K562 (cell line): Measurements from ENCODE around the gene GPR152. TPM values are rescaled to one million over a fixed set of nuclear protein-coding genes. Genes with fewer than 3 reads are reported as not detected.
A peak's percentile ranks its signal among the peaks of the same experiment; 100 is the strongest.

Experiments
- ATAC-seq: fragments of 200-7000 bp; cut with Tn5 transposase; 3 replicates; pipeline ENCODE4 v1.9.1; 2020; ENCODE audit warnings: moderate library complexity
- BruUV-seq: library from RNA; stranded (reverse); fragments of 400-500 nt; replicated peaks from 2 replicates; lab custom pipeline; 2021; lab: Mats Ljungman, UMichigan
- CTCF ChIA-PET: fragments of 300-600 bp; formaldehyde crosslinking; extraction: SDS; loops from one replicate; lab custom pipeline; 2021; ENCODE audit warnings: low intra/inter-chr PET ratio; lab: Yijun Ruan, JAX
- POLR2A ChIA-PET: fragments of 300-600, 350-650 bp; sonication (Branson Sonifier 250); formaldehyde crosslinking; extraction: SDS; loops from one replicate; lab custom pipeline; 2021; ENCODE audit warnings: antibody characterized with exemption, inconsistent platforms; lab: Yijun Ruan, JAX
- DNase-seq, 4 experiments: peaks; one replicate each; pipeline versions ENCODE4 v3.0.0 to v3.0.0-alpha.2; 2011 to 2018; ENCODE audit warnings: low spot score in 3 of 4, mixed read lengths in 3 of 4; ENCODE audit errors: extremely low read depth in 1 of 4
- FAIRE-seq: peaks from 2 replicates; lab custom pipeline; 2011; peaks lifted over from hg19 to GRCh38; lab: Jason Lieb, UNC
- H2AFZ ChIP-seq: 2 replicates; pipeline ENCODE4 v1.6.0; 2011; ENCODE audit warnings: low read depth, low read length, control low read depth, inconsistent platforms
- H3K27ac ChIP-seq: fragments of 200-600 bp; 3 replicates; pipeline ENCODE4 v1.8.0; 2011; ENCODE audit warnings: low read depth, mild to moderate bottlenecking, control low read depth, inconsistent platforms, low read length, moderate library complexity, mixed read lengths; ENCODE audit errors: extremely low read depth
- H3K27me3 ChIP-seq, 2 experiments: fragments of 300-600 bp in 1 of 2; 2 replicates in 1 of 2; 3 replicates in 1 of 2; pipeline versions ENCODE4 v1.6.0 to v1.8.0; 2011; ENCODE audit warnings: inconsistent platforms in 2 of 2, low read length in 2 of 2, mild to moderate bottlenecking in 1 of 2, mixed read lengths in 1 of 2, moderate library complexity in 1 of 2; ENCODE audit not compliant: control insufficient read depth in 2 of 2, insufficient read depth in 2 of 2
- H3K36me3 ChIP-seq: fragments of 300-600 bp; 3 replicates; pipeline ENCODE4 v1.8.0; 2011; ENCODE audit warnings: mild to moderate bottlenecking, low read length, inconsistent platforms; ENCODE audit not compliant: control insufficient read depth, insufficient read depth
- H3K4me1 ChIP-seq, 2 experiments: fragments of 200-600 bp in 1 of 2; replicated peaks in 1 of 2; 2 replicates in 1 of 2; 3 replicates in 1 of 2; pipeline versions ENCODE4 v1.5.1 to v1.8.0; 2011; ENCODE audit warnings: inconsistent platforms in 2 of 2, low read length in 2 of 2, mild to moderate bottlenecking in 1 of 2, mixed read lengths in 1 of 2, moderate library complexity in 1 of 2; ENCODE audit not compliant: control insufficient read depth in 2 of 2, insufficient read depth in 2 of 2
- H3K4me2 ChIP-seq: 2 replicates; pipeline ENCODE4 v1.6.1; 2011; ENCODE audit warnings: low read length, control low read depth, inconsistent platforms, mixed read lengths; ENCODE audit not compliant: insufficient read depth
- H3K4me3 ChIP-seq: fragments of 200-600 bp; sonication (generic), shearing (Covaris generic); 2 replicates; pipeline ENCODE4 v1.5.1; 2016; ENCODE audit warnings: control low read depth, inconsistent platforms
- H3K79me2 ChIP-seq: fragments of 200-600 bp; 3 replicates; pipeline ENCODE4 v1.8.0; 2011; ENCODE audit warnings: low read length, inconsistent platforms; ENCODE audit not compliant: control insufficient read depth, insufficient read depth
- H3K9ac ChIP-seq, 2 experiments: 2 replicates each; pipeline versions ENCODE4 v1.6.0 to v1.6.1; 2011; ENCODE audit warnings: low read depth in 2 of 2, low read length in 2 of 2, control low read depth in 1 of 2, inconsistent platforms in 1 of 2, mild to moderate bottlenecking in 1 of 2, mixed read lengths in 1 of 2; ENCODE audit not compliant: insufficient read depth in 1 of 2
- H3K9me1 ChIP-seq: one replicate; pipeline ENCODE4 v1.6.0; 2011; ENCODE audit warnings: inconsistent platforms, mild to moderate bottlenecking, low read length, moderate library complexity; ENCODE audit not compliant: control insufficient read depth, insufficient read depth
- H3K9me3 ChIP-seq: replicated peaks from 2 replicates; pipeline ENCODE4 v1.5.1; 2011; ENCODE audit warnings: low read depth, low read length, inconsistent platforms; ENCODE audit not compliant: control insufficient read depth, insufficient read depth
- H4K20me1 ChIP-seq: replicated peaks from 2 replicates; pipeline ENCODE4 v1.6.1; 2011; ENCODE audit warnings: low read length, inconsistent platforms, mixed read lengths; ENCODE audit not compliant: control insufficient read depth, insufficient read depth
- BCOR ChIP-seq: fragments of 450-650 bp; IDR thresholded peaks from 2 replicates; pipeline ENCODE4 v1.6.1; 2016
- EGR1 ChIP-seq: fragments of 450-650 bp; conservative IDR thresholded peaks from 2 replicates; pipeline ENCODE4 v1.6.1; 2017; ENCODE audit warnings: mild to moderate bottlenecking
- ETV5 ChIP-seq: sonication (generic); formaldehyde crosslinking; IDR thresholded peaks from 2 replicates; pipeline ENCODE4 v1.4.0; 2020; ENCODE audit warnings: low read depth, mild to moderate bottlenecking, missing genetic modification reagents
- EZH2 ChIP-seq: IDR thresholded peaks from 2 replicates; pipeline ENCODE4 v1.6.1; 2012; ENCODE audit warnings: low read depth, mild to moderate bottlenecking, inconsistent platforms, low read length, borderline replicate concordance
- FOXP1 ChIP-seq: sonication (generic); formaldehyde crosslinking; IDR thresholded peaks from 2 replicates; pipeline ENCODE4 v1.8.0; 2022; ENCODE audit warnings: mild to moderate bottlenecking, missing genetic modification reagents
- HCFC1 ChIP-seq: IDR thresholded peaks from 2 replicates; pipeline ENCODE4 v1.6.1; 2012; ENCODE audit warnings: low read depth, low read length, improper control_type of control experiment
- MEF2D ChIP-seq: conservative IDR thresholded peaks from 2 replicates; pipeline ENCODE4 v1.6.1; 2016; ENCODE audit warnings: low read depth, missing genetic modification characterization, missing compliant biosample characterization
- NEUROD1 ChIP-seq: fragments of 150-350 bp; IDR thresholded peaks from 2 replicates; pipeline ENCODE4 v1.6.1; 2014; ENCODE audit warnings: borderline replicate concordance, low read length, low read depth; ENCODE audit not compliant: partially characterized antibody
- NFIC ChIP-seq: fragments of 450-650 bp; IDR thresholded peaks from 2 replicates; pipeline ENCODE4 v1.6.1; 2017; ENCODE audit warnings: mild to moderate bottlenecking, inconsistent platforms
- RUNX1 ChIP-seq: sonication (generic); IDR thresholded peaks from 2 replicates; pipeline ENCODE4 v1.6.1; 2016; ENCODE audit warnings: antibody characterized with exemption, low read depth
- SNRNP70 ChIP-seq: fragments of 200-400 bp; formaldehyde crosslinking; optimal IDR thresholded peaks from 2 replicates; pipeline ENCODE3; 2017; ENCODE audit warnings: low read depth, low read length
- TAL1 ChIP-seq: fragments of 450-650 bp; IDR thresholded peaks from 2 replicates; pipeline ENCODE4 v1.6.1; 2016; ENCODE audit warnings: mild to moderate bottlenecking
- ZNF165 ChIP-seq: fragments of 250-450 bp; sonication (Bioruptor Pico); IDR thresholded peaks from 2 replicates; pipeline ENCODE4 v1.4.0; 2020; ENCODE audit warnings: borderline replicate concordance
- ZNF263 ChIP-seq: sonication (generic); formaldehyde crosslinking; IDR thresholded peaks from 2 replicates; pipeline ENCODE4 v1.8.0; 2022; ENCODE audit warnings: mild to moderate bottlenecking, missing genetic modification reagents, borderline replicate concordance
- ZNF324 ChIP-seq: fragments of 250-450 bp; sonication (Bioruptor Pico); IDR thresholded peaks from 2 replicates; pipeline ENCODE4 v1.4.0; 2020; ENCODE audit warnings: mild to moderate bottlenecking
- ZNF778 ChIP-seq: fragments of 450-650 bp; formaldehyde crosslinking; IDR thresholded peaks from 2 replicates; pipeline ENCODE4 v1.4.0; 2020; ENCODE audit warnings: mild to moderate bottlenecking, moderate library complexity
- WGBS: fragments of 100-300 bp; shearing (Covaris generic); methylation state at CpG from one replicate; pipeline ENCODE4 v1.1.6; 2016; ENCODE audit warnings: low coverage, mixed read lengths; ENCODE audit not compliant: insufficient coverage; ENCODE audit errors: missing lambda C conversion rate; 5-methylcytosine and 5-hydroxymethylcytosine counted together
- in situ Hi-C: fragments of 300-500 bp; cut with MboI; formaldehyde crosslinking; loops from 4 replicates; pipeline ENCODE4 v1.15.0; 2018; ENCODE audit warnings: inconsistent platforms, mixed read lengths
- intact Hi-C: fragments of 100-400 bp; cut with micrococcal nuclease; formaldehyde crosslinking; loops from 2 replicates; pipeline ENCODE4 v1.14.2; 2022
- polyA plus RNA-seq, 8 experiments: library from polyadenylated mRNA; depleted of rRNA in 4 of 8; stranded (reverse) in 5 of 8; unstranded in 3 of 8; fragments of >200 nt; fragmentation: Nextera tagmentation in 2 of 8; fragmentation: Illumina TruSeq in 1 of 8; extraction: Ambion mirVana in 2 of 8; extraction: Trizol in 1 of 8; gene quantifications; 2 replicates each; pipeline versions ENCODE4 v1.2.1 to v1.2.3, GENCODE V29; 2011 to 2014; ENCODE audit warnings: inconsistent platforms in 1 of 8, missing spikeins in 1 of 8
- total RNA-seq, 7 experiments: library from RNA; depleted of rRNA in 6 of 7; stranded (reverse); fragments of >200 nt in 6 of 7; fragmentation: Illumina TruSeq in 2 of 7; extraction: Trizol in 2 of 7; gene quantifications; 2 replicates each; pipeline versions ENCODE4 v1.2.1 to v1.2.3, GENCODE V29; 2011 to 2021; ENCODE audit warnings: low replicate concordance in 1 of 7
- TF ChIP-seq, protein P1 (sequence below): sonication (generic); formaldehyde crosslinking; IDR thresholded peaks from 2 replicates; pipeline ENCODE4 v1.8.0; 2022; ENCODE audit warnings: missing genetic modification reagents, mild to moderate bottlenecking, borderline replicate concordance
- TF ChIP-seq, protein P2 (sequence below): IDR thresholded peaks from 2 replicates; pipeline ENCODE4 v1.6.1; 2011; ENCODE audit not compliant: insufficient read length; ENCODE audit errors: extremely low read depth

The GPR152 gene
- total and polyA plus RNA-seq, 9 of the 15 experiments (the other 6 are each of a cell fraction or from before 2014, with no cell fraction given), result not detected

DNA sequence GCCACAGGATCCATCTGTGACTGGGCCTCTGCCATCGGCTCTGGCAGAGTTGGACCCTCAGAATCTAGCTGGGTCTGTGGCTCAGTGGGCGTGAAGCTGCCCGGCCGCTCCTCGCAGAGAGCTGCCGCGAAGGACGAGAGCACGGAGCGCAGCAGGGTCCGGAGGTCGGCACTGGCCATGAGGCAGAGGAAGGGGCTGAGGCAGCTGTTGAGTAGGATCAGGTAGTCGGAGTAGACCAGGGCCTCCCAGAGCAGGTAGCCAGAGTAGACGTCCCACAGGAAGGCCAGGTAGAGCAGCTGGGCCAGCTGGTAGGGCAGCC is 912 bp downstream of the GPR152 start:
- no peak for ATAC-seq
- no peaks in the 10 kb centered on the region for H3K79me2 ChIP-seq
- no peaks in the 10 kb centered on the region for H3K36me3 ChIP-seq
- H4K20me1 ChIP-seq, result no peaks in the 10 kb centered on the region
- in situ Hi-C loops (no loop called here), intact Hi-C loops (no loop called here)
- POLR2A ChIA-PET, result interaction anchor here (0.6 to 1.5 kb wide), 4 partner anchors 9 to 12 kb away, joined by 3 to 6 read pairs (median 4); no protein-coding TSS in a partner anchor
- peaks cover 0 to 39% of the 10 kb centered on the region in 2 experiments; a peak in 2 of 5 replicates for H3K4me1 ChIP-seq
- H3K4me2 ChIP-seq, result no peak overlapping the region
- no peaks in the 10 kb centered on the region for H3K9me3 ChIP-seq
- no peaks in the 10 kb centered on the region for H3K27me3 ChIP-seq
- H3K9me1 ChIP-seq, result no peaks in the 10 kb centered on the region
- WGBS, result 78% methylated on average over 12 of the region's 14 CpGs
- BruUV-seq, result no TSS peak
- no peak for TF ChIP-seq FOXP1 (CRISPR knock-in tag)
- TF ChIP-seq RUNX1, result no peak
- no peak for TF ChIP-seq EZH2
- TF ChIP-seq ZNF165 (CRISPR knock-in tag), result no peak
- no peak for TF ChIP-seq SNRNP70
- TF ChIP-seq, protein P1, sequence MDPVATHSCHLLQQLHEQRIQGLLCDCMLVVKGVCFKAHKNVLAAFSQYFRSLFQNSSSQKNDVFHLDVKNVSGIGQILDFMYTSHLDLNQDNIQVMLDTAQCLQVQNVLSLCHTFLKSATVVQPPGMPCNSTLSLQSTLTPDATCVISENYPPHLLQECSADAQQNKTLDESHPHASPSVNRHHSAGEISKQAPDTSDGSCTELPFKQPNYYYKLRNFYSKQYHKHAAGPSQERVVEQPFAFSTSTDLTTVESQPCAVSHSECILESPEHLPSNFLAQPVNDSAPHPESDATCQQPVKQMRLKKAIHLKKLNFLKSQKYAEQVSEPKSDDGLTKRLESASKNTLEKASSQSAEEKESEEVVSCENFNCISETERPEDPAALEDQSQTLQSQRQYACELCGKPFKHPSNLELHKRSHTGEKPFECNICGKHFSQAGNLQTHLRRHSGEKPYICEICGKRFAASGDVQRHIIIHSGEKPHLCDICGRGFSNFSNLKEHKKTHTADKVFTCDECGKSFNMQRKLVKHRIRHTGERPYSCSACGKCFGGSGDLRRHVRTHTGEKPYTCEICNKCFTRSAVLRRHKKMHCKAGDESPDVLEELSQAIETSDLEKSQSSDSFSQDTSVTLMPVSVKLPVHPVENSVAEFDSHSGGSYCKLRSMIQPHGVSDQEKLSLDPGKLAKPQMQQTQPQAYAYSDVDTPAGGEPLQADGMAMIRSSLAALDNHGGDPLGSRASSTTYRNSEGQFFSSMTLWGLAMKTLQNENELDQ (CRISPR knock-in tag), result no peak
- no peak for TF ChIP-seq BCOR
- TF ChIP-seq, protein P2, sequence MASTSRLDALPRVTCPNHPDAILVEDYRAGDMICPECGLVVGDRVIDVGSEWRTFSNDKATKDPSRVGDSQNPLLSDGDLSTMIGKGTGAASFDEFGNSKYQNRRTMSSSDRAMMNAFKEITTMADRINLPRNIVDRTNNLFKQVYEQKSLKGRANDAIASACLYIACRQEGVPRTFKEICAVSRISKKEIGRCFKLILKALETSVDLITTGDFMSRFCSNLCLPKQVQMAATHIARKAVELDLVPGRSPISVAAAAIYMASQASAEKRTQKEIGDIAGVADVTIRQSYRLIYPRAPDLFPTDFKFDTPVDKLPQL, result no peak
- no peak for TF ChIP-seq MEF2D (tag)
- TF ChIP-seq EGR1, result no peak
- TF ChIP-seq HCFC1, result no peak
- TF ChIP-seq NFIC, result no peak
- TF ChIP-seq NEUROD1, result no peak
- no peak for TF ChIP-seq ETV5
- TF ChIP-seq ZNF778 (CRISPR knock-in tag), result no peak
- no peak for TF ChIP-seq TAL1
- TF ChIP-seq ZNF263, result no peak
- no peak for TF ChIP-seq ZNF324 (CRISPR knock-in tag)
- no peak for FAIRE-seq
- DNase-seq, result no peak
- H3K4me3 ChIP-seq, result no peak overlapping the region
- H2AFZ ChIP-seq, result no peak overlapping the region
- H3K9ac ChIP-seq, result peak overlapping the region in 1 of 2 experiments; percentile 73; a peak in 1 of 4 replicates
- CTCF ChIA-PET, result no interaction called here
- H3K27ac ChIP-seq, result no peak overlapping the region
